ENCODE measurements around the gene CARS1.

Gene CARS1

DNA sequence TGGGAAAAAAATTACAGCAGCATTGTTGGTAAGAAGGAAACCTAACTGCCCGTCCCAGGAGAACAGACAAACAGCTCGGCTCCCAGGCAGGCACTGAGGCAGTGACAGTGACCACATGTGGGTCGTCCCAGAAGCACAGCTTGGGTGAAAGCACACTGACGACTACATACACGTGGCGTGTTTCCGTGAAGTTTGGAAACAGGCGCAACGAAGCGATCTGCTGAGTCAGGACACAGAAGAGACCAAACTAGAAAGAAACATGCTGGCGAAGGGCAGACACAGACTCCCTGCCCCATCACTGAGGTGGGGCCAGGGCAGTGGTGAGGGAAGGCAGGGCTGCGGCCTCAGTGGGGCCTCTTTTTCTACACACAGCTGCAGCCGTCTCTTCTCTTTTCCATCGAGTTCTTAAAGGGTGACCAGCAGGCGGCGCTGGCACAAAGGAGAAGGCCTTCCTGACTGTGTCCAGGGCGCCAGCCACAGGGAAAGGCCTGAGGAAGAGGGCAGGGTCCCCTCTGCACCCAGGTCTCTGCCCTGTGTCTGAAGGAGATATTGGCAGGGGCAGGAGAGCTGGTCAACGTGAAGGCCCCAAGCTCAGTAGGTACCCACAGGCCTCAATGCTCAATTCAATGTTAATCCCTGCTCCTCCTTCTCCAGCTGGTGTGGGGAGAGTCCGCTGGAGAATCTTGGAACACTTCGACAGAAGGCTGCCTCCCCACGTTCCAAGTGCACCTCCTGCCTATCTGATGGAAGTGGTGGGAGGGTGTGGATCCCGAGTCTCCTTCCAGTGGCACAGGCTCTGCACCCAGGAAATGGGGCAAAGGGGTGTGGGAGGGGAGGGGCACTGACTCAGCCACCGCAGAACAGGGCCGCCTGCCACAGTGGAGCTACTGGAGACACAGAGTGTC lies 19.9 kb downstream of the CARS1 start:
- peak in 1 of 2 experiments; percentile 41 for DNase-seq

DNA sequence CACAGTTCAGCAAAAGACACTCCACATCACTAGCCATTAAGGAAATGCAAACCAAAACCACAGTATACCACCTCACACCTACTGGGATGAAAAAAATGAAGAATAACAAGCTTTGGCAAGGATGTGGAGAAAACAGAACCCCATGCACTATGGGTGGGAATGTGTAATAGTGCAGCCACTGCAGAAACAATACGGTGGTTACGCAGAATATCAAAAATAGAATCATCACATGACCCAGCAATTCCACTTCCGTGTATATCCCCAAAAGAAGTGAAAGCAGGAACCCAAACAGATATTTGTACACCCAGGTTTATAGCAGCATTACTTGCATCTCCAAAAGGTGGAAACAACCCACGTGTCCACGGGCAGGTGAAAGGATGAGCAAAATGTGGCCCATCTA lies 20.8 kb downstream of the CARS1 start:
- no peak for DNase-seq

DNA sequence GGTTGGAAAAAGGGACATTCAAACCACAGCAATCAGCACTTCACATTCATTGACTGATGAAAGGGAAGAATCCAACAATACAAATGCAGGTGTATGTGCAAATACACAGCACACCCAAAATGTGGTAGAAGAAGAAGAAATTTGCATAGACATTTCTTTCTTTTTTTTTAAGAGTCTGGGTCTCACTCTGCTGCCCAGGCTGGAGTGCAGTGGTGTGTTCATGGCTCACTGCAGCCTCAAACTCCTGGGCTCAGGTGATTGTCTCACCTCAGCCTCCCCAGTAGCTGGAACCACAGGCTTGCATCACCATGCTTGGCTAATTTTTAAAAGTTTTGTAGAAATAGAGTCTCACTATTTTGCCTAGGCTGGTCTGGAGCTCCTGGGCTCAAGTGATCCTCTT lies 21.9 kb downstream of the CARS1 start:
- no peak for DNase-seq

DNA sequence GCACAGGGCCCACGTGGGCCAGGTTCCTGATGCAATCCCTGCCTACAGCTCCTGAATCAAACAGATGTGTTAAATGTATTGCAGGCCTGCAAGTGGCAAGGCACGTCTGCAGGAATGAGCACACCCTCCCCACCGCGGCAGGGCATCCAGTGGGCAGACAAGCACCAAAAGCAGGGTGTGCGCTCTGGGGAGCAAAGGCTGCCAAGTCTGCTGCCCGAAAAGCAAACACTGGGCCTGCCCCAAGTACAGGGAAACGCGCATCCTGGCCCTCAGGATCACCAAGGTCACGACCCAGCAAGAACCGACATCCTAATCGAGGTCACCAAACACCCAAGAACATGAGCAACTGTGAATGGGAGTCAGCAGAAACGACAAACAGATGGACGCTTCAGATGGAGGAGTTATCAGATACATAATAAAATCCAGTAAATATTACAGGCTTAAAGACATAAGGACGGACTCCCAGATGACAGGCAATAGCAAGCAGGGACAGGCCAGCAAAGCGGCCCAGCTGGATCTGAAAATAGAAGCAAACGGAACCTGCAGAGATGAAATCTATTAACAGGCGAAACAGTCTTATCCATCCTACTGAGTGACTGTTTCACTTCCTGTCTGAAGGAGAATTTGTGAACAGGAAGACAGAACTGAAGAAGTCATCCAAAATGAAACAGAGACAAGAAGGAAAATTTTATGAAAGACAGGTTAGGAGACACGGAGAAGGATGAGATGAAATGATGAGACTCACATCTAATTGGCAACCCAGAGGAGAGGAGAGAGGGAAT lies 26.7 kb downstream of the CARS1 start:
- DNase-seq, result no peak

DNA sequence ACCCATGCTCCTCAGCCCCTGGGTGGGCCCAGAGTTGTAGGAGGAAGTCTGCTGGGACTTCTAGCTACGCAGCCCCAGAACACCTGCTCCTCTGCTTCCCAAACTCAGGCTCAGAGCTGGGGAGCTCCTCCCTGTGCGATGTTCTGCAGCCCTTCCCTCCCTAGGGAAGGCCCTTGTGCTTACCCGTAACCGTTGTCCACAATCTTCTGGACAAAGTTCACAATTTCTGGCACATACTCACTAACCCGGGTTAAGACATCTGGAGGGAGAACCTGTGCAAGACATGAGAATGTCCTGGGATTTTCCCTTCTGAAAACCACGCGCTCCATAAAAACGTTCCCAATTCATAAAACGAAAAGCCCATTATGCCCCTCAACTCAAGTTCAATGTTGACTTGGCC lies 28.4 kb downstream of the CARS1 start:
- DNase-seq, result no peak

- no peak for DNase-seq
Observed at GRCh38 chr11:3026803-3027202, 30.4 kb downstream of the CARS1 start.

DNA sequence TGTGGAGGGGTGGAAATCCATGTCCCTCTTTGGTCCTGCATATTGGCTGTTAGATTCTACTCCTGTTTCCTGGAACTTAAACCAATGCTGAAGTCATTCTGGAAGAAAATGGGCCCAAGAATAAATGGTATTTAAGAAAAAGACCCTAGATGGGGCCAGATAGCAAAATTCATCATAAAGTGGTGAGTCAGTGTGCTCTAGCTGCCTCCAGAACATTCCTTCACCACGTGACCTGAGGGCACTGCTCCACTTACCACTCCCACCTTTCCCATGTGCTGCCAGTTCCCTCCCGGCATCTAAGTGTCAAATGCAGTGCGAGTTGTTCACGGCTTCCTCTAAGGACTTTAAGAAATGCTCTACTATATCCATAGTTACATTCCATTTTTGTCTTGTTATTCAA lies 34.2 kb downstream of the CARS1 start:
- no peak for DNase-seq

- DNase-seq, result no peak
Observed at GRCh38 chr11:3022300-3022967, 34.8 kb downstream of the CARS1 start.

DNA sequence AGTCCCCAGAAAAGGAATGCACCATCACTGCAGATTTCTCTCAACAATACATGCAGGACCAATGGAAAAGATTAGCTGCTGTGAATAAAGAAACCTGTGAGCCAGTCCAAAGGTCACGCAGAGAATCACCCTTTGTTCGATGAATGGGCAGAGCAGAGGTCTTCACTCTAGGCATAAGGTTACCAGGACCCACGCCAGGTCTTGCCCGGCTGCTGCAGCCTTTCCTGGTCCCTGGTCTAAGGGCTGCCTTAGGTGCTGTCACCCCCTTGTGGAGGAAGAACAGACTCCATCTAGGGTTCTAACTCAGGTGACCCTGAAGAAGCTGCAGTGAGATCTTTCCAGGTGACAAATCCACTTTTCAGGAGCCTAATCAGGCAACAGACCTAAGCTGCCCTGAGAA lies 36.1 kb downstream of the CARS1 start:
- peak in 1 of 2 experiments; percentile 9 for DNase-seq

DNA sequence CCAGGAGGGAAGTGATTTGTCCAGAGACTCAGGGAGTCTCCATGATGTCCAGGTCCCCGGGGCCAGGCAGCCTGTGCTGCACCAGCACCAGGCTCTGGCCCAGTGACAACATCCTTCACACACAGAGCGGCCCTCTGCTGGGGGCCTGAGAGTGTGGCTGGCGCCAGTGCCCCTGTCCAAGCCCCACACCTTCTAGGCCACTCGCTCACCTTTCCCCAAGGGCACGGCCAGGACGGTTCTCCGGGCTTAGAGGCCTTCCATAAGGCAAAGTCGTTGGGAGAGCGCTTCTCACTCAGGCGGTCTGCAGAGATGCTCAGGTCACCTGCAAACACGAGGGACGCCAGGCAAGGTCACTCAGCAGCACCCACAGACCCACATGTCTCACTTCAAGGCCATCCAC lies 37.2 kb downstream of the CARS1 start:
- no peak for DNase-seq

GRCh38 chr11:3018596-3018995 lies 38.6 kb downstream of the CARS1 start:
- no peak for DNase-seq

DNA sequence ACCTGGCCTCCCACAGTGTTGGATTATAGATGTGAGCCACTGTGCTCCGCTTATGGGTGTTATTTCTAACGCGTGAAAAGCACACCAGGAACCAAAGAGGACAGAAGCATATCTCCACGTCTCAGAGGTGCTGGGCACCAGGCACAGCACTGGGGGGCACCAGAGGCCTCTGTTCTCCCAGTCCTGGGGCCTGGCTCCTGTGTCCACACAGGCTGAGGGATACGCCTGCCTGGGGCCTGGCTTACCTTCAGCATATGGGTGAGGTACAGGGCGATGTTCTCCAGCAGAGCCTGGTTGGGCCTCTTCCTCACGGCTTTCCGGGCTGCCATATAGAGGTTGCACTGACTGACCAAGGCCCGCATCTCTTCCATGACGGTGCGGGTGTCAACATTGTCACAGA lies 40.4 kb downstream of the CARS1 start:
- peak in 1 of 2 experiments; percentile 3 for DNase-seq

DNA sequence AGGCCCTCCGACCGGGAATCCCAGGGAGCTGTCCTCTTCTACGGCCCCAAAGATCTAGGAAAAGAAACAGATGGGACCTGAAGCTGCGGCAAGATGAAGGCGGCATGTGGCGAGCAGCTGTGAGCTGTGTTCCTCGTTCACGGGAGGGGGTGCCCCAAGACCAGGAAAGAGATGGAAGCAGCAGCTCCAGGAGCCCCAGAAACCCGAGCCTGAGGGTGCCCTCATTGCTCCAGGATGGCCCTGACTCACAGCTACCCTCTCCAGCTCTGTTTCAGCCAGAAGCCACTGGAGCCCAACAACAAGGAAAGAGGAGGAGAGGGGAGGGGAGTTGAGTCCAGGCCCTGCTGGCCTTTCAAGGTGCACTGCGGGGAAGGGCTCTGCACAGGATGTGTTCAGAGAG lies 41.4 kb downstream of the CARS1 start:
- DNase-seq, result no peak

DNA sequence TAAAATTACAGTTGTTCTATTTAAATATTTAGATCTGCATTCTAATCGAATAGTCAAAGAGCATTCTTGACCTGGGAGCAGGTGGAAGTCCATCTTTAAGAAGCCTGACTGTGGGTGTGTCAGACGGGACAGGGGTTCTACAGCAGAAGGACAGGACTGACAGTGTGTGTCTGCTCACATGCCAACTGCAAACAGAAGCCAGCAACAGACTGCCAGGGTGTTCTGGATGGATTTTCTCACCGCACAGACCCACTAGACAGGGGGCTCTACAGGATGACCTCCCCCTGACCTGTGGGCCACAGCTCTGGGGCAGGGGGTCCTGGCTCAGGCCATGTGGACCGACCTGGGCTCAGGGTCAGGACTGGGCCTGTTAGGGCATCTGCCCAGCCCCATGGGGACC lies 42.3 kb downstream of the CARS1 start:
- DNase-seq, result no peak

DNA sequence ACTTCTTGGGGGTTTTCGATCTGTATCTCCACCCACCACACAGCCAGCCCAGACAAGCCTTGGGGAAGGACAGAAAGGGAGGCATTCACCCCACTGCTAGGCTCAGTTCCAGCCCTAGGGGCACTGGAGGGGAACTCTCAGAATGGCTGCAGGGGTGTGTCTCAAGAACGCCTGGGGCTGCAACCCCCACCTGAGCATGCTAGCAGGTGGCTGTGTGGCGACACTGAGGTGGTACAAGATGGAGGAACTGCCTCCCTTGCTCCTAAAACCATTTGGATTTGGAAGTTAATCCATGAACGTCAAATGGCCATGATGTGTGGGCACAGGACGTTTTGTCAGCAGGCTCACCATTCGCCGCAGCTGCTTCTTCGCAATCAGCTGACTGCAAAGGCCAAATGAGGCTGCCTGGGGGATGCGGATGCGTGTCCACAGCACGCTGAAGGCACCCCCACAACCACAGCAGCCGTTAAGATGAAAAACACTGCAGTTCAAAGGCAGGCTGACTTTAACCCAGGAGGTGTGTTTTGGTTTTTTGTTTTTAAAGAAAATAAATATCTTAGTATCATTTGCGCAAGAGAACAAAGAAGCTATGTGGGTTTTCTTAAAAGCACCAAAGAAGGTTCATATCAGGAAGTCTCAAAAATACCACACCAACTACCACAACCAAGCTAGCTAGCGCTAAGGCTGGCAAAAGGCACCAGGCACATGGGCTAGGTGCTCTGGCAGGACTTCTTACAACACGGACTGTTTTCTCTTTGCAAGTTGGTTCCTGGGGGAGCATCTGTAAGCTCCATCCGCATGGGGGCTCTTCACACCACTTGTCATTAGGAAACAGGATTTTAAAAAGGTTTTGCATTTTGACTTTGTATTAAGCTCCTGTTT lies 42.9 kb downstream of the CARS1 start:
- no peak for DNase-seq

- DNase-seq, result no peak
Observed at GRCh38 chr11:3011891-3012885, 45.0 kb downstream of the CARS1 start.

GRCh38 chr11:3010521-3011275 lies 46.5 kb downstream of the CARS1 start:
- no peak for DNase-seq

- DNase-seq, result no peak
Observed at GRCh38 chr11:3010004-3010403, 47.2 kb downstream of the CARS1 start.

- no peak for DNase-seq
Observed at GRCh38 chr11:3009481-3009880, 47.7 kb downstream of the CARS1 start.

- no peak for DNase-seq
Observed at GRCh38 chr11:3008746-3009336, 48.4 kb downstream of the CARS1 start.

All from SW 1271 (cell line).